Neural cell (in vitro differentiated cells): ENCODE measurements around the gene LHFPL2.

Experiments
- EP300 ChIP-seq: fragments of 450-650 bp; conservative IDR thresholded peaks from 2 replicates; pipeline ENCODE4 v1.6.1; 2014; ENCODE audit warnings: antibody characterized with exemption, mild to moderate bottlenecking, moderate library complexity; ENCODE audit not compliant: poor library complexity, severe bottlenecking
- POLR2AphosphoS5 ChIP-seq: IDR thresholded peaks from 2 replicates; pipeline ENCODE4 v1.6.1; 2012
- RAD21 ChIP-seq: fragments of 450-650 bp; conservative IDR thresholded peaks from 2 replicates; pipeline ENCODE4 v1.6.1; 2014; ENCODE audit warnings: antibody characterized with exemption, mild to moderate bottlenecking, moderate library complexity
- TF ChIP-seq, protein P1 (sequence below): fragments of 450-650 bp; IDR thresholded peaks from 2 replicates; pipeline ENCODE4 v1.5.1; 2014; ENCODE audit warnings: antibody characterized with exemption, mild to moderate bottlenecking, moderate library complexity; ENCODE audit not compliant: poor library complexity, severe bottlenecking
- TF ChIP-seq, protein P2 (sequence below): IDR thresholded peaks from 2 replicates; pipeline ENCODE4 v1.6.1; 2012; ENCODE audit warnings: borderline replicate concordance

GRCh38 chr5:78574731-78575161, 73.8 kb downstream of the LHFPL2 start:
- TF ChIP-seq, protein P1, sequence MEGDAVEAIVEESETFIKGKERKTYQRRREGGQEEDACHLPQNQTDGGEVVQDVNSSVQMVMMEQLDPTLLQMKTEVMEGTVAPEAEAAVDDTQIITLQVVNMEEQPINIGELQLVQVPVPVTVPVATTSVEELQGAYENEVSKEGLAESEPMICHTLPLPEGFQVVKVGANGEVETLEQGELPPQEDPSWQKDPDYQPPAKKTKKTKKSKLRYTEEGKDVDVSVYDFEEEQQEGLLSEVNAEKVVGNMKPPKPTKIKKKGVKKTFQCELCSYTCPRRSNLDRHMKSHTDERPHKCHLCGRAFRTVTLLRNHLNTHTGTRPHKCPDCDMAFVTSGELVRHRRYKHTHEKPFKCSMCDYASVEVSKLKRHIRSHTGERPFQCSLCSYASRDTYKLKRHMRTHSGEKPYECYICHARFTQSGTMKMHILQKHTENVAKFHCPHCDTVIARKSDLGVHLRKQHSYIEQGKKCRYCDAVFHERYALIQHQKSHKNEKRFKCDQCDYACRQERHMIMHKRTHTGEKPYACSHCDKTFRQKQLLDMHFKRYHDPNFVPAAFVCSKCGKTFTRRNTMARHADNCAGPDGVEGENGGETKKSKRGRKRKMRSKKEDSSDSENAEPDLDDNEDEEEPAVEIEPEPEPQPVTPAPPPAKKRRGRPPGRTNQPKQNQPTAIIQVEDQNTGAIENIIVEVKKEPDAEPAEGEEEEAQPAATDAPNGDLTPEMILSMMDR, result no peak
- TF ChIP-seq, protein P2, sequence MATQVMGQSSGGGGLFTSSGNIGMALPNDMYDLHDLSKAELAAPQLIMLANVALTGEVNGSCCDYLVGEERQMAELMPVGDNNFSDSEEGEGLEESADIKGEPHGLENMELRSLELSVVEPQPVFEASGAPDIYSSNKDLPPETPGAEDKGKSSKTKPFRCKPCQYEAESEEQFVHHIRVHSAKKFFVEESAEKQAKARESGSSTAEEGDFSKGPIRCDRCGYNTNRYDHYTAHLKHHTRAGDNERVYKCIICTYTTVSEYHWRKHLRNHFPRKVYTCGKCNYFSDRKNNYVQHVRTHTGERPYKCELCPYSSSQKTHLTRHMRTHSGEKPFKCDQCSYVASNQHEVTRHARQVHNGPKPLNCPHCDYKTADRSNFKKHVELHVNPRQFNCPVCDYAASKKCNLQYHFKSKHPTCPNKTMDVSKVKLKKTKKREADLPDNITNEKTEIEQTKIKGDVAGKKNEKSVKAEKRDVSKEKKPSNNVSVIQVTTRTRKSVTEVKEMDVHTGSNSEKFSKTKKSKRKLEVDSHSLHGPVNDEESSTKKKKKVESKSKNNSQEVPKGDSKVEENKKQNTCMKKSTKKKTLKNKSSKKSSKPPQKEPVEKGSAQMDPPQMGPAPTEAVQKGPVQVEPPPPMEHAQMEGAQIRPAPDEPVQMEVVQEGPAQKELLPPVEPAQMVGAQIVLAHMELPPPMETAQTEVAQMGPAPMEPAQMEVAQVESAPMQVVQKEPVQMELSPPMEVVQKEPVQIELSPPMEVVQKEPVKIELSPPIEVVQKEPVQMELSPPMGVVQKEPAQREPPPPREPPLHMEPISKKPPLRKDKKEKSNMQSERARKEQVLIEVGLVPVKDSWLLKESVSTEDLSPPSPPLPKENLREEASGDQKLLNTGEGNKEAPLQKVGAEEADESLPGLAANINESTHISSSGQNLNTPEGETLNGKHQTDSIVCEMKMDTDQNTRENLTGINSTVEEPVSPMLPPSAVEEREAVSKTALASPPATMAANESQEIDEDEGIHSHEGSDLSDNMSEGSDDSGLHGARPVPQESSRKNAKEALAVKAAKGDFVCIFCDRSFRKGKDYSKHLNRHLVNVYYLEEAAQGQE, result no peak
- no peak for TF ChIP-seq POLR2AphosphoS5
- TF ChIP-seq EP300, result no peak
- no peak for TF ChIP-seq RAD21
